Progenitor cell of endocrine pancreas (in vitro differentiated cells): ENCODE results near the gene TRRAP. TPM values are rescaled to one million over a fixed set of nuclear protein-coding genes. Genes with fewer than 3 reads are reported as not detected.

Experiments used
- DNase-seq: peaks from one replicate; pipeline ENCODE4 v3.0.0; 2021; ENCODE audit warnings: low spot score; ENCODE audit not compliant: unreplicated experiment
- H3K27ac Mint-ChIP-seq: 2 replicates; pipeline ENCODE4 v1.8.0; 2021; ENCODE audit warnings: mild to moderate bottlenecking, moderate library complexity, mixed read lengths
- H3K27me3 Mint-ChIP-seq: 2 replicates; pipeline ENCODE4 v1.8.0; 2021; ENCODE audit warnings: mixed read lengths
- H3K36me3 Mint-ChIP-seq: 2 replicates; pipeline ENCODE4 v1.8.0; 2022; ENCODE audit warnings: mixed read lengths; ENCODE audit not compliant: insufficient read depth
- H3K4me1 Mint-ChIP-seq: 2 replicates; pipeline ENCODE4 v1.8.0; 2021; ENCODE audit warnings: low read depth, mixed read lengths
- H3K4me3 Mint-ChIP-seq: 2 replicates; pipeline ENCODE4 v1.8.0; 2021; ENCODE audit warnings: low read depth, mild to moderate bottlenecking, moderate library complexity, mixed read lengths
- H3K9me3 Mint-ChIP-seq: 2 replicates; pipeline ENCODE4 v1.8.0; 2021; ENCODE audit warnings: low read depth, mixed read lengths
- total RNA-seq: library from RNA; stranded (reverse); gene quantifications from 2 replicates; pipeline ENCODE4 v1.2.1, GENCODE V29; 2021
- TF ChIP-seq, protein P1 (sequence below): fragments of 200-600 bp; sonication (generic); IDR thresholded peaks from one replicate; pipeline ENCODE4 v1.5.0; 2021; ENCODE audit warnings: antibody characterized with exemption, mild to moderate bottlenecking; ENCODE audit not compliant: unreplicated experiment

The TRRAP gene
- total RNA-seq, 1 donor from 2014 or later, result 75.8 TPM

DNA sequence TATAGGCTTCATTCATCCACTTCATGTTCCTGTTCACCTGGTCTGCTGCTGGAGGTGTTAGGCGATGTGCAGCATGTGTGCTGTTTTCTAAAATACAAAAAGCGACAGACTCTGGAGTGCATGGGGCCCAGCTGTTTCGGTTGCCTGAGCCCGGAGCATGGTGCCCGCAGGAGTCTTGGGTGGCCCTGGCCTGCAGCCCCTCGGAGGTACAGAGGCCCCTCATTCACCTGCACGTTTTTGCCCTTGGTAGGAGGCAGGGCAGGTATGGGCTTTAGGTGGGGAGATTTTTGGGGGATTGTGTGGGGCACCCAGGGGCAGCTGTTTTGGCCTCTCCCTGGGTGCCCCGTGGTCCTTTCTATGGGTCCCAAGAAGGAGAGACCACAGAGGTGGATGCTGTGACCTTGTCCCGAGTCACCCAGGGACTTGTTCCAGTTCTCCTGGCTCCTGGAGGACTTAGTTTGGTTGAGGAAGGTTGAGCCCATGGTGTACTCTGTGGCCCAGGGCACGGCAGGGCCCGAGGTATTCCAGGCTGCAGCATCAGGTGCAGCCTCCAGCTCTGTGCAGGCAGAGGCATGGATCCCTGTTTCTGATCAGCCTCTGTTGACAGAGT lies 130.7 kb downstream of the TRRAP start:
- Mint-ChIP-seq H3K4me3 (no peak overlapping the region), H3K27ac (peak overlapping the region; percentile 7), H3K4me1 (no peaks in the 10 kb centered on the region), H3K27me3 (no peaks in the 10 kb centered on the region), H3K36me3 (peaks cover 21% of the 10 kb centered on the region), H3K9me3 (no peaks in the 10 kb centered on the region)
- DNase-seq, result no peak
- TF ChIP-seq, protein P1, sequence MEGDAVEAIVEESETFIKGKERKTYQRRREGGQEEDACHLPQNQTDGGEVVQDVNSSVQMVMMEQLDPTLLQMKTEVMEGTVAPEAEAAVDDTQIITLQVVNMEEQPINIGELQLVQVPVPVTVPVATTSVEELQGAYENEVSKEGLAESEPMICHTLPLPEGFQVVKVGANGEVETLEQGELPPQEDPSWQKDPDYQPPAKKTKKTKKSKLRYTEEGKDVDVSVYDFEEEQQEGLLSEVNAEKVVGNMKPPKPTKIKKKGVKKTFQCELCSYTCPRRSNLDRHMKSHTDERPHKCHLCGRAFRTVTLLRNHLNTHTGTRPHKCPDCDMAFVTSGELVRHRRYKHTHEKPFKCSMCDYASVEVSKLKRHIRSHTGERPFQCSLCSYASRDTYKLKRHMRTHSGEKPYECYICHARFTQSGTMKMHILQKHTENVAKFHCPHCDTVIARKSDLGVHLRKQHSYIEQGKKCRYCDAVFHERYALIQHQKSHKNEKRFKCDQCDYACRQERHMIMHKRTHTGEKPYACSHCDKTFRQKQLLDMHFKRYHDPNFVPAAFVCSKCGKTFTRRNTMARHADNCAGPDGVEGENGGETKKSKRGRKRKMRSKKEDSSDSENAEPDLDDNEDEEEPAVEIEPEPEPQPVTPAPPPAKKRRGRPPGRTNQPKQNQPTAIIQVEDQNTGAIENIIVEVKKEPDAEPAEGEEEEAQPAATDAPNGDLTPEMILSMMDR, result no peak

DNA sequence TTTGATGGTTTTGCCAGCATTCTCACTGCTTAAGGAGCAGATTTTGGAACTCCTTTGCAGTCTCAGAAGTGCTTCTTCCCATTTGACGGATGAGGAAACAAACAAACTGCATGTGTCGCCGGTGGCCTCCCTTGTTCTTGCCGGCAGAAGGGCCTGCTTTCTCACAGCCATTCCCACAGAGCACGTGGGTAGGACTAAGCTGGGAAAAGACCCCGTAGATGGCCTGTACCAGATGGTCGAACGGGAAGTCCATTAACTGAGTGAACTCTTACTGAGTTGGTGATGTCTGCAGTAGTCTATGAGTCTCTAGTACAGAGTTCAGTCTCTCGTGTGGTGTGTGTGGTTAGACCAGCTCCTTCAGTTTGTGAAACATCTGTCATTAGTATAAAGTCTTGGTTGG lies 131.9 kb downstream of the TRRAP start:
- DNase-seq, result no peak
- no peaks in the 10 kb centered on the region for H3K27me3 Mint-ChIP-seq
- H3K27ac Mint-ChIP-seq, result no peak overlapping the region
- TF ChIP-seq, protein P1, result no peak
- H3K36me3 Mint-ChIP-seq, result peaks cover 31% of the 10 kb centered on the region
- no peaks in the 10 kb centered on the region for H3K4me1 Mint-ChIP-seq
- no peak overlapping the region for H3K4me3 Mint-ChIP-seq
- H3K9me3 Mint-ChIP-seq, result no peaks in the 10 kb centered on the region

DNA sequence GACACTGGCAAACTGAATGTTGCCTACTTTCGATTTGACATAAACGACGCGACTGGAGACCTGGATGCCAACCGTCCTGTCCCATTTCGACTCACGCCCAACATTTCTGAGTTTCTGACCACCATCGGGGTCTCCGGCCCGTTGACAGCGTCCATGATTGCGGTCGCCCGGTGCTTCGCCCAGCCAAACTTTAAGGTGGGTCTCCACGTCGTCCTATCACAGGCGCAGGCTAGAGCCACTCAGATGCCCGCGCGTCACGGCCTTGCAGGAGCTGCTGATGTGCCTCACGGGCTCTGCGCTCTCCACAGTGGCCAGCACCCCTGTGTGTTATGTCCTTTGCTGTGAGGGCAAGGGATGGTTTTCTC lies 133.0 kb downstream of the TRRAP start:
- DNase-seq, result no peak
- no peak overlapping the region for H3K27ac Mint-ChIP-seq
- H3K9me3 Mint-ChIP-seq, result peaks cover 1% of the 10 kb centered on the region
- no peak overlapping the region for H3K4me3 Mint-ChIP-seq
- TF ChIP-seq, protein P1, result no peak
- no peaks in the 10 kb centered on the region for H3K4me1 Mint-ChIP-seq
- peaks cover 36% of the 10 kb centered on the region for H3K36me3 Mint-ChIP-seq
- no peaks in the 10 kb centered on the region for H3K27me3 Mint-ChIP-seq

DNA sequence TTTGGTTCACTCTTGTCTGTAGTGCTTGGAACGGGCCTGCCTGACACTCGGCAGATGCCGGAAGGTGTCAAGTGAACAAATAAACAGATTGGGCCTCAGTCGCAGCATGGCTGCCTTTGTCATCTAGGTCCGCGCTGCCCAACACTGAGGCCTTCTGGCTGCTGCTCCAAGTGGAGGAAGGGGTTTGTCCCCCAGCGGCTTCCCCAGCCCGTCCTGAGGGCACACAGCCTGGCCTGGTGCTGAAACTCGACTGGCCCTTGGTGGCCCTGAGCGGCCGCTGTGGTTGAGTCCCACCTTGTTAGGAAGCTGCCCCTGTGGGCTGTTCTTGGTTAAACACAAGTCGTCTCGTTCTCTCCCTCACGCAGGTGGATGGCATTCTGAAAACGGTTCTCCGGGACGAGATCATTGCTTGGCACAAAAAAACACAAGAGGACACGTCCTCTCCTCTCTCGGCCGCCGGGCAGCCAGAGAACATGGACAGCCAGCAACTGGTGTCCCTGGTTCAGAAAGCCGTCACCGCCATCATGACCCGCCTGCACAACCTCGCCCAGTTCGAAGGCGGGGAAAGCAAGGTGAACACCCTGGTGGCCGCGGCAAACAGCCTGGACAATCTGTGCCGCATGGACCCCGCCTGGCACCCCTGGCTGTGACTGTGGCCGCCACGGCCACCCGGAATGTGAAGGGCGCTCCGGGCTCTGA lies 133.5 kb downstream of the TRRAP start:
- Mint-ChIP-seq H3K27ac (no peak overlapping the region), H3K4me1 (no peaks in the 10 kb centered on the region), H3K27me3 (no peaks in the 10 kb centered on the region), H3K9me3 (peaks cover 5% of the 10 kb centered on the region), H3K36me3 (peaks cover 38% of the 10 kb centered on the region), H3K4me3 (no peak overlapping the region)
- no peak for DNase-seq
- TF ChIP-seq, protein P1, result no peak

DNA sequence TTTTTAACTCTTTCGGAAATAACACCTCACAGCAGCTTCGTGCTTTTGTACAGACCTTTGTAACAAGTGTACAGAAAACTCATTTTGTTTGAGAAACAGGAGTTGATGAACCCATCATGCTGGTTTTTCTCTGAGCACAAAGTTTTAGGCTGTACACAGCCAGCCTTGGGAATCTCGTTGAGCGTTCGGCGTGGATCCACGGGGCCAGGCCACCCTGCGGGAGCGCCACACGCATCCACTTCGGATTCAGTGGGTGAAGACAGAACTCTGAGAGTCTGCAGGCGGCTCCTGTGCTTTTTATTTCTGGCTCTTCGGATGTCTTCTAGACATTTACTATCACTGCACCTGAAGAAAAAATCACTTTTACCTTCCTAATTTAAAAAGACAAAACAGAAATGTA lies 134.4 kb downstream of the TRRAP start:
- peaks cover 5% of the 10 kb centered on the region for H3K9me3 Mint-ChIP-seq
- H3K27ac Mint-ChIP-seq, result no peak overlapping the region
- no peak for DNase-seq
- no peak overlapping the region for H3K4me3 Mint-ChIP-seq
- TF ChIP-seq, protein P1, result no peak
- H3K4me1 Mint-ChIP-seq, result no peaks in the 10 kb centered on the region
- peaks cover 39% of the 10 kb centered on the region for H3K36me3 Mint-ChIP-seq
- no peaks in the 10 kb centered on the region for H3K27me3 Mint-ChIP-seq
